Upper lobe of left lung (tissue), 6 donors: Measurements from ENCODE around the gene KCNMA1. TPM values are rescaled to one million over a fixed set of nuclear protein-coding genes. Genes with fewer than 3 reads are reported as not detected.

ENCODE experiments used
- ATAC-seq, 2 donors: fragments of 200-7000 bp; cut with Tn5 transposase; one replicate each; pipeline ENCODE4 v1.9.1; 2022; ENCODE audit warnings: mild to moderate bottlenecking in 2 of 2, moderate library complexity in 2 of 2; ENCODE audit not compliant: low FRiP score in 2 of 2
- DNase-seq, 2 donors: peaks; one replicate each; pipeline ENCODE4 v3.0.0-alpha.2; 2019 to 2020
- H3K27ac ChIP-seq, 4 donors: fragments of 200-600 bp; sonication (generic); one replicate each; pipeline ENCODE4 v1.5.1; 2016 to 2019
- H3K27me3 ChIP-seq, 4 donors: fragments of 200-600 bp; sonication (generic); one replicate each; pipeline ENCODE4 v1.5.1; 2017 to 2019
- H3K36me3 ChIP-seq, 4 donors: fragments of 200-600 bp; sonication (generic); one replicate each; pipeline ENCODE4 v1.5.1; 2016 to 2019
- H3K4me1 ChIP-seq, 4 donors: fragments of 200-600 bp; sonication (generic); one replicate each; pipeline ENCODE4 v1.5.1; 2018 to 2019
- H3K4me3 ChIP-seq, 4 donors: fragments of 200-600 bp; sonication (generic); one replicate each; pipeline ENCODE4 v1.5.1; 2017 to 2019; ENCODE audit warnings: mild to moderate bottlenecking in 2 of 4, moderate library complexity in 1 of 4
- H3K9me3 ChIP-seq, 4 donors: fragments of 200-600 bp; sonication (generic); one replicate each; pipeline ENCODE4 v1.5.1; 2018 to 2019
- EP300 ChIP-seq, 4 donors: sonication (generic); formaldehyde crosslinking; IDR thresholded peaks; one replicate each; pipeline ENCODE4 v1.5.1; 2017; ENCODE audit warnings: antibody characterized with exemption in 4 of 4, control low read depth in 2 of 4
- POLR2A ChIP-seq, 4 donors: fragments of 450-650 bp; IDR thresholded peaks; one replicate each; pipeline ENCODE4 v1.5.1; 2016 to 2017; ENCODE audit warnings: antibody characterized with exemption in 4 of 4, mild to moderate bottlenecking in 2 of 4
- POLR2AphosphoS5 ChIP-seq, 2 donors: sonication (generic); formaldehyde crosslinking; IDR thresholded peaks; one replicate each; pipeline ENCODE4 v1.5.1; 2017; ENCODE audit warnings: antibody characterized with exemption in 2 of 2
- WGBS, 2 donors: methylation state at CpG; one replicate each; pipeline ENCODE4 v1.1.5; 2017 to 2018; 5-methylcytosine and 5-hydroxymethylcytosine counted together
- total RNA-seq, 6 donors: library from RNA; depleted of rRNA in 4 of 6; stranded (reverse); fragments of >200 nt in 4 of 6; gene quantifications; one replicate each; pipeline versions ENCODE4 v1.1.0 to v1.2.1, GENCODE V29; 2016 to 2021
- TF ChIP-seq, protein P1 (sequence below), 6 experiments: fragments of 450-650 bp in 4 of 6; fragments of 200-600 bp in 2 of 6; sonication (generic) in 2 of 6; IDR thresholded peaks; one replicate each; pipeline ENCODE4 v1.5.1; 2016 to 2019; ENCODE audit warnings: antibody characterized with exemption in 6 of 6
- donor health status: DM: no; HTN: no; CAD: no; lungs with moderate emphysema.
- donor health status: DM: no; HTN: yes; CAD: no; lungs with severe emphysema.

The KCNMA1 gene
- total RNA-seq, 6 donors from 2014 or later = 5.8 to 107 (median 22.0) TPM

DNA sequence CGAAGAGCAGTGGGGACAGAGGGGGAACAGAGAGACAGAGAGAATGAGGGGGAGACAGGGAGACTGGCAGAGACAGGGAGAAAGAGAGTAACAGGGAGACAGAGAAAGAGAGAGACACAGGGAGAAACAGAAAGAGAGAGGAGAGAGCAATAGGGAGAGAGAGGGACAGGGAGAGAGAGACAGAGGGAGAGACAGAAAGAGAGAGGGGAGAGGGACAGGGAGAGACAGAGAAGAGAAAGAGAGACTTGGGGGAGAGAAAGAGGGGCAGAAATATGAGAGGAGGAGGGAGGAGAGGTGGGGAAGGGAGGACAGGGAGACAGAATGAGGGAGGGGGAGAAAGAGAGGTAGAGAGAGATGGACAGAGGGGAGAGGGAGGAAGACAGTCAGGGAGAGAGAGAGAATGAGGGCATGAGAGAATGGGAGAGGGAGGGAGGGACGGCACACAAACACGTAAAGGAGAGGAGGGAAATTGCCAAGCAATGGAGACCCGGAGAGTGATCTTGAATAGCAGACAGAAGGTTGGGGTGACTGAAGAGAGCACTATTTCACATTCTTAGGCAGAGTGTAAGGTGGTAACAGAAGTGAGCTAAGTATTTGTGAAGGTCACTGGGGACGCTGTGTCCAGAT, 33.3 kb upstream of the KCNMA1 start:
- Histone ChIP-seq H3K27me3 (no peaks in the 10 kb centered on the region), H3K4me1 (no peaks in the 10 kb centered on the region), H3K27ac (no peak overlapping the region), H3K4me3 (no peak overlapping the region), H3K9me3 (no peaks in the 10 kb centered on the region), H3K36me3 (no peaks in the 10 kb centered on the region)
- 44 to 50% methylated on average over 5 of the region's 5 CpGs for WGBS, 2 donors
- ATAC-seq (no peak), DNase-seq (no peak)
- no peak for TF ChIP-seq EP300 (IDR thresholded peaks at IDR 0.05)
- TF ChIP-seq POLR2AphosphoS5 (IDR thresholded peaks at IDR 0.05) = no peak
- TF ChIP-seq POLR2A (IDR thresholded peaks at IDR 0.05) = no peak
- TF ChIP-seq, protein P1, sequence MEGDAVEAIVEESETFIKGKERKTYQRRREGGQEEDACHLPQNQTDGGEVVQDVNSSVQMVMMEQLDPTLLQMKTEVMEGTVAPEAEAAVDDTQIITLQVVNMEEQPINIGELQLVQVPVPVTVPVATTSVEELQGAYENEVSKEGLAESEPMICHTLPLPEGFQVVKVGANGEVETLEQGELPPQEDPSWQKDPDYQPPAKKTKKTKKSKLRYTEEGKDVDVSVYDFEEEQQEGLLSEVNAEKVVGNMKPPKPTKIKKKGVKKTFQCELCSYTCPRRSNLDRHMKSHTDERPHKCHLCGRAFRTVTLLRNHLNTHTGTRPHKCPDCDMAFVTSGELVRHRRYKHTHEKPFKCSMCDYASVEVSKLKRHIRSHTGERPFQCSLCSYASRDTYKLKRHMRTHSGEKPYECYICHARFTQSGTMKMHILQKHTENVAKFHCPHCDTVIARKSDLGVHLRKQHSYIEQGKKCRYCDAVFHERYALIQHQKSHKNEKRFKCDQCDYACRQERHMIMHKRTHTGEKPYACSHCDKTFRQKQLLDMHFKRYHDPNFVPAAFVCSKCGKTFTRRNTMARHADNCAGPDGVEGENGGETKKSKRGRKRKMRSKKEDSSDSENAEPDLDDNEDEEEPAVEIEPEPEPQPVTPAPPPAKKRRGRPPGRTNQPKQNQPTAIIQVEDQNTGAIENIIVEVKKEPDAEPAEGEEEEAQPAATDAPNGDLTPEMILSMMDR (IDR thresholded peaks at IDR 0.05) = no peak

DNA sequence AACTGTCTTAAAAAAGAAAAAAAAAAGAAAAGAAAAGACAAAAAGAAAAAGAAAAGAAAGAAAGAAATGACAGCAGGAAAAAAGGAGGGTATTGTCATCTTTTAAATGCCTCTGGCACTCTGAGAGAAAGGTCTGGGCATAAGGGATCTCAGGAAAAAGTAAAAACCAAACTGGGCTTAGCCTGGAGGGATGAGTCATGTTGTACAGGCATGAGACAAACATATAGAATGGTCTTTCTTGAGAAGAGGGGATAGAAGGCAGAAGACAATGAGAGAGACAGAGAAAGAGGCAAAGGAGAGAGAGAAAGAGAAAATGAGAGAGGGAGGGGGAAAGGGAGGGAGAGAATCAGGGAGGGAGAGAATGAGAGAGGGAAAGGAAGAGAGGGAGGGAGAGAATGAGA, 32.3 kb upstream of the KCNMA1 start:
- no peak overlapping the region for H3K4me3 ChIP-seq
- H3K4me1 ChIP-seq = no peaks in the 10 kb centered on the region
- DNase-seq (no peak), ATAC-seq (no peak)
- H3K9me3 ChIP-seq = no peaks in the 10 kb centered on the region
- no peaks in the 10 kb centered on the region for H3K27me3 ChIP-seq
- no peaks in the 10 kb centered on the region for H3K36me3 ChIP-seq
- H3K27ac ChIP-seq = no peak overlapping the region
- TF ChIP-seq POLR2A (IDR thresholded peaks at IDR 0.05) (no peak), POLR2AphosphoS5 (IDR thresholded peaks at IDR 0.05) (no peak), EP300 (IDR thresholded peaks at IDR 0.05) (no peak)
- TF ChIP-seq, protein P1 (IDR thresholded peaks at IDR 0.05) = no peak

DNA sequence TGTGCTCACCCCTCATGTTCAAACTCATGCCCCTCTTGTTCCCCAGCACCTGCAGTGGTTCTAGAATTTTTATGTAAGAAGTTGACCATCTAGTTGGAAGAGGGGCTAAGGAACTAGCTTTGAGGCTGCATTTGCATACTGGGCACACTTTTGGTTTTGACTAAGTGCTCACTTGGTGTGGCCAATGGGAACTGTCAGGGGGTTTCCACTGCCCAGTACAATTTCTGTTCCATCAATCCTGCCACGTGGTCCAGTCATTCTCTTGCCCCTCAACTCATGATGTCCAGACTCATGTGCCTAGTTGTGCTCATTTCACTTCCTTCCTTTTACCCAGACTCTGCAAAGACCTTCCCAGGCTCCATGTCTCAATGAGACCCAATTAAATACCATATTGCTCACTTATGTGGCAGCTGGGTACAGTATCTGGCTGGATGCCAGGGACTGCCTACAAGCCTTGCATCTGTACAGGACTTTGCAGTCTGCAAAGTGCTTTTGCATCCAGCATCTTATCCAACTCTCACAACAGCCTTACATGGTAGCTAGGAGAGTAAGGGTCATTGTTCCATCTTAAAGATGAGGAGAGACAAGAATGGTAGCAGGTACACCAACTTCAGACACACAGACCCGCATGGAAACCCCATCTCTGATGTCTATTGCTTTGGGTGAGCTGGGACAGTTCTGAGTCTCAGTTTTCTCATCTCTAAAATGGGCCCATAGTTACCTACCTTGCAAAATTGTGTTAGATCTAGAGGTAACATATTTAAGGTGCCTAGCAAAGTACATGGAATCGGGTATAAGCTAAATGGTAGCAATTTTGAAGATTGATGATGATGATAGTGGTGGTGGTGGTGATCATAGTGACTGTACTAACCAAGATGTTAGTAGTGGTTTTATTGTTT, 30.1 kb upstream of the KCNMA1 start:
- no peak for ATAC-seq
- 75 to 85% methylated on average over 3 of the region's 3 CpGs for WGBS, 2 donors
- Histone ChIP-seq H3K36me3 (no peaks in the 10 kb centered on the region), H3K4me1 (no peaks in the 10 kb centered on the region), H3K4me3 (no peak overlapping the region), H3K9me3 (no peaks in the 10 kb centered on the region), H3K27ac (no peak overlapping the region), H3K27me3 (no peaks in the 10 kb centered on the region)
- DNase-seq = no peak
- no peak for TF ChIP-seq POLR2AphosphoS5 (IDR thresholded peaks at IDR 0.05)
- no peak for TF ChIP-seq EP300 (IDR thresholded peaks at IDR 0.05)
- no peak for TF ChIP-seq POLR2A (IDR thresholded peaks at IDR 0.05)
- TF ChIP-seq, protein P1 (IDR thresholded peaks at IDR 0.05) = no peak

DNA sequence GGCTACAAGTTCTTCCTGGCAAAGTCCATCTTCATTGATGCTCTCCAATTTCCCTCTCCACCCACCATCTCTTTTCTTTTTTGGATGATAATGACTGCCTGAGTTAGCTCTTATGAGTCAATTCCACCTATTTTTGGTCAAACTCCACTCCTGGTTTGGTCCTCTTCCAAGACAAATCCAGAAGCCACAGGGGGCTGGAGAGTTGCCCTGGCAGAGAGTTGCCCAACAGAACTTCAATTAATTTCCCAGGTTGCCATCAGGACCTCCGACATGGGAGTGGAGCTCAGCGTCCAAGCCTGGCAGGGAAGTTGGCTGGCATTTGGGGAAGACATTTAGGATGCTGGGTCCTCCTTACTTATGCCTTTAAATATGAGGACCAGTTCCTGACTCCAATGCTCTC, 29.2 kb upstream of the KCNMA1 start:
- no peak for TF ChIP-seq EP300 (IDR thresholded peaks at IDR 0.05)
- TF ChIP-seq, protein P1 (IDR thresholded peaks at IDR 0.05) = no peak
- TF ChIP-seq POLR2A (IDR thresholded peaks at IDR 0.05) = no peak
- no peak for TF ChIP-seq POLR2AphosphoS5 (IDR thresholded peaks at IDR 0.05)
- DNase-seq = no peak
- Histone ChIP-seq H3K36me3 (no peaks in the 10 kb centered on the region), H3K9me3 (no peaks in the 10 kb centered on the region), H3K27ac (no peak overlapping the region), H3K27me3 (no peaks in the 10 kb centered on the region), H3K4me3 (no peak overlapping the region), H3K4me1 (no peaks in the 10 kb centered on the region)
- WGBS, 2 donors = 90 to 92% methylated on average over 2 of the region's 2 CpGs
- no peak for ATAC-seq
